Stimulated activated CD8-positive, alpha-beta memory T cell treated with anti-CD3 and anti-CD28 coated beads, Interleukin-7, amount 100 ng/mL, for 24 hours (primary cell): ENCODE results near the gene OR2H2.

ENCODE experiments used
- DNase-seq: peaks from one replicate; pipeline ENCODE4 v3.0.0-alpha.2; 2020; ENCODE audit warnings: low read depth

OR2H2 gene

GRCh38 chr6:29629571-29629970 is 44.6 kb downstream of the OR2H2 start:
- DNase-seq = no peak

GRCh38 chr6:29630315-29630714 is 45.4 kb downstream of the OR2H2 start:
- DNase-seq = no peak

GRCh38 chr6:29631209-29631810 is 46.4 kb downstream of the OR2H2 start:
- DNase-seq = no peak

GRCh38 chr6:29631860-29632731 is 47.2 kb downstream of the OR2H2 start:
- no peak for DNase-seq

- no peak for DNase-seq
Measured at GRCh38 chr6:29632789-29633533, 48.0 kb downstream of the OR2H2 start, which contains the start of gene GABBR1. Gene GABBR1, minus strand, starts transcription at chr6:29633183. Its CDS starts 798 bp downstream, at chr6:29632385.

- DNase-seq = no peak
Measured at GRCh38 chr6:29633534-29633905, 48.6 kb downstream of the OR2H2 start.

GRCh38 chr6:29637247-29637646 is 52.3 kb downstream of the OR2H2 start:
- DNase-seq = no peak
